ENCODE data around the gene MINDY3.
"Not testable (repeated sequence)": the region's sequence is repeated elsewhere in the genome, so short reads cannot be mapped to it uniquely, and the experiment has no call there.

Gene MINDY3

DNA sequence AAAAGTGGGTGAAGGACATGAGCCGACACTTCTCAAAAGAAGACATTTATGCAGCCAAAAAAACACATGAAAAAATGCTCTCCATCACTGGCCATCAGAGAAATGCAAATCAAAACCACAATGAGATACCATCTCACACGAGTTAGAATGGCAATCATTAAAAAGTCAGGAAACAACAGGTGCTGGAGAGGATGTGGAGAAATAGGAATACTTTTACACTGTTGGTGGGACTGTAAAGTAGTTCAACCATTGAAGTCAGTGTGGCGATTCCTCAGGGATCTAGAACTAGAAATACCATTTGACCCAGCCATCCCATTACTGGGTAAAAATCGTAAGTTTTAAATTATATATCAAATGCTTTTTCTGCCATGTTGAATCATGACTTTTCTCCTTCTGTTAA lies 85.8 kb downstream of the MINDY3 start:
- DNase-seq = not testable (repeated sequence)

DNA sequence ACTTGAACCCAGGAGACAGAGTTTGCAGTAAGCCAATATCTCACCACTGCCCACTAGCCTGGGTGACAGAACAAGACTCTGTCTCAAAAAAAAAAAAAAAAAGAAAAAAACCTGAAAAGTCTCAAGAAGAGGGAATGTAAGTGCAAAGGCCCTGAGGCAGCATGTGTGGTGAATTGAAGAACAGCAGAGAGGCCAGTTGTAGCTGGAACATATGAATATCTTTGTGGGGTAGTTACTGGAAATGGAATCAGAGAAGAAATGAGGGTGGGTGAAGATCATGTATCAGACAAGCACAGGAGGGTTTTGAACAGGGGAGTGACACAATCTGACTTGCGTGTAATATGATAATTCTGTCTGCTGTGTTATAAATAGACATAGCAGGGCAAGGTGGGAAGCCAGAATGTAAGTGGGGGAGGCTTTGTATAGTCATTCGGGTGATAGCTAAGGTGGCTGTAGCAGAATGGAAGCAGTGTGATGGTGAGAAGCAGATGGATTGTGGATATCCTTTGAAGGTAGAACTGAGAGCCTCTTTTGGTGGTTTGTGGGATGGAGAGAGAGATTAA lies 95.3 kb downstream of the MINDY3 start:
- no peak for DNase-seq

DNA sequence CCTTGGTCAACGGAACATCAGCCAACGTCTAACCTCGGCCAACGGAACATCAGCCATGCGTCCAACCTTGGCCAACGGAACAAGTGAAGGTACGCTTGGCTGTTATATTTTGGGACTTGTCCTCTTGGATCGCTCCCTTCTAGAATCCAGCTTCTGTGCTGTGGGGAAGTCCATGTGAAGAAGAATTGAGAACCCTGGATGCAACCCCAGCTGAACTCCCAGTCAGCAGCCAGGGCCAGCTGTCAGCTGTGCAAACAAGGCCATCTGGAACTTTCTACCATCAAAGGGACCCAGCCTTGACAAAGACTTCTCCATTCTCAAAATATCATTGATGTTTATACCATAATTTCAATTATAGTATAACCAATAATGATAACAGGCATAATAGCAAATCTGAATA lies 97.3 kb downstream of the MINDY3 start:
- no peak for DNase-seq

DNA sequence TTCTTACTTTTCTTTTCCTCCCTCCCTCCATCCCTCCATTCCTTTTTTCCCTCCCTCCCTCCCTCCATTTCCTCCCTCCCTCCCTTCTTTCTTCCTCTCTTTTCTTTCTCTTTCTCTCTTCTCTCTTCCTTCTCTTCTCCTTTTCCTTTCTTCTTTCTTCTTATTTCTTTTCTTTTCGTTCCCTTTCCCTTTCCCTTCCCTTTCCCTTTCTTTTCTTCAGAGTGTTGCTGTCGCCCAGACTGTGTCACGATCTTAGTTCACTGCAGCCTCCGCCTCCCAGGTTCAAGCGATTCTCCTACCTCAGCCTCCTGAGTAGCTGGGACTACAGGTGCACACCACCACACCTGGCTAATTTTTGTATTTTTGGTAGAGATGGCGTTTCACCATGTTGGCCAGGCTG lies 98.1 kb downstream of the MINDY3 start:
- not testable (repeated sequence) for DNase-seq

DNA sequence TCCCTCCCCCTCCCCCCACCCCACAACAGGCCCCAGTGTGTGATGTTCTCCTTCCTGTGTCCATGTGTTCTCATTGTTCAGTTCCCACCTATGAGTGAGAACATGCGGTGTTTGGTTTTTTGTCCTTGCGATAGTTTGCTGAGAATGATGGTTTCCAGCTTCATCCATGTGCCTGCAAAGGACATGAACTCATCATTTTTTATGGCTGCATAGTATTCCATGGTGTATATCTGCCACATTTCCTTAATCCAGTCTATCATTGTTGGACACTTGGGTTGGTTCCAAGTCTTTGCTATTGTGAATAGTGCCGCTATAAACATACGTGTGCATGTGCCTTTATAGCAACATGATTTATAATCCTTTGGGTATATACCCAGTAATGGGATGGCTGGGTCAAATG lies 99.1 kb downstream of the MINDY3 start:
- DNase-seq = not testable (repeated sequence)

DNA sequence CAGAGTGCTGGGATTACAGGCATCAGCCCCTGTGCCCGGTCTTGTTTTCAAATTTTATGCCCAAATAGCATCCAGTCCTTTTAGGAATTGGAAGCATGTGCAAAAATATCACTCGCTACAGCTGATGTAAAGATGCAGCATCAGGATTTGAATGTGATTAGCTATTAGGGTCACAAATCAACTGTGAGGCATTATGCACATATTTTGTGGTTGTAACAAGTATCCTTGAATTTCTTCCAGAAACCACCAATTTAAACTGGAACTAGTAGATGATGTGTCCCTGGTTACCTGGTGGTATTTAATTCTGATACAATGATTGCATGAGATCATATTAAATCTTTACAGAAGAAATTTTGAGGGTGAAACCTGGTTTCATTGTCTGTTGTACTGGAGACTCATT lies 99.6 kb downstream of the MINDY3 start:
- no peak for DNase-seq

DNA sequence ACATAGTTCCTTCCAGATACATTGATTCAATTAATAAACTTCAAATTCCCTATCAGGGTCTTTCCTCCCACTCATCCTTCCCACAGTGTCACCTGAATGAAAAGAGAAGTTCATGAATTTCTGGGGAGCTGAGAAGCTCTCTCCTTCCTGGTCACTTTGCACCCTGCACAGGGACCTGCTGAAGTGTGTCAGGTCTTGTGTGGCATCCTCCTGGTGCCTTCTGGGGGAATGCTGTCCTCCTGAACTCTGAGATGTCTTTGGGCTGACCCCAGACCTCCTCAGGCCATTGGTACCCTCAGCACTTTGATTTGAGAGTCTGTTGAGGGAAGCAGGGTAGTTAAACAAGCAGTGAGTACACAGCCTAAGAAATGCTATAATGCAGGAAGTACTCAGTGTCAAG lies 101.0 kb downstream of the MINDY3 start:
- DNase-seq = no peak

DNA sequence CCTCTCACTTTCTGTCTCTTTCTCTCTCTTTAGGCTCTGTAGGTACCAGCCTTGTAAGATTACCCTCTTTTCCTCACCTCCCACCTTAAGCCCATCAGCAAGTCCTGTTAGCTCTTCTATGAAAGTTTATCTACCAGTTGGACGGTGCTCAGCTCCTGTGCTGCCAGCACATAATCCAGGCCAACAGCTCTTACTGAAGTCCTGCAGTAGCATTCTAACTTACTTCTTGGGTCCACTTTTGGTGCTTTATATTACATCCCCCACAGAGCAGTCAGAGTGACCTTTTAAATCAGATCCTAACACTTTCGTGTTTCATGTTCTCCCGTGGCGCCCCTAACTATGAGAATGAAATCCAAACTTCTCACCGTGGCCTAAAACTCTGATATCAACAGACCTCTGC lies 101.7 kb downstream of the MINDY3 start:
- no peak for DNase-seq

DNA sequence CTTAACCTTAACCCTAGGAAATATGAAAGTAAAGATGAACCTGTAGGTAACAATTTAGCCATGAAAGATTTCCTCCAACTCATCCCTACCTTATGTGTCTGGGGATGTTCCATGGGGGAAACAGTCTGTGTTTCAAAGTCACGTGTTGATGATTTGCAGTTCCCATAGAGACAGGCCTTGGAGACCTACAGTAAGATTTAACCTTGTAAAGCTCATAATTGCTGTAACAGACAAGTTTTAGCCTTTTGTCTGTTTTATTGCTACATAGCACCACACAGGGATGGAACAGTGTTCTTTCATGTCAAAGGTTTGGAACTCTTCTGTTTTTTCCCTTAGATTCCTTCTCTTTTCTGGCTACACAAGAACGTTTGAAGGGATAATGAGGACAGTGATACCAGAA lies 105.4 kb downstream of the MINDY3 start:
- no peak for DNase-seq

DNA sequence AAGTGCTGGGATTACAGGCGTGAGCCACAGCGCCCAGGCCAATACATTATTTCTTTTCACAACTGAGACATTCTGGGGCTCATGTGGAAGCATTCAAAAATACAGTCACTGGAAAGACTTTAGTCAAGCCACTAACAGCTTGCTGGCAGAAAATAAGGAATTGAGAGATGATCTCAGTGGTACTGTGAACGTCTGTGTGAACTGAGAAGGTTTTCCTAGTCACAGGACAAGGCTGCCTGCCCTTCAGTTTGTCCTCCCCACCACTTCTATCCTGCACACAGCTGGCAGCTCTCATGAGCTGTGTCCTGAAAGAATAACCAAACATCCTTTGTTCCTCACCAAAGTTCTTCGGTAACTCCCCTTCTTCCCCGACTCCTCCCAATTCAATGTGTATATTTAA lies 109.3 kb downstream of the MINDY3 start:
- peak; percentile 41 for DNase-seq

DNA sequence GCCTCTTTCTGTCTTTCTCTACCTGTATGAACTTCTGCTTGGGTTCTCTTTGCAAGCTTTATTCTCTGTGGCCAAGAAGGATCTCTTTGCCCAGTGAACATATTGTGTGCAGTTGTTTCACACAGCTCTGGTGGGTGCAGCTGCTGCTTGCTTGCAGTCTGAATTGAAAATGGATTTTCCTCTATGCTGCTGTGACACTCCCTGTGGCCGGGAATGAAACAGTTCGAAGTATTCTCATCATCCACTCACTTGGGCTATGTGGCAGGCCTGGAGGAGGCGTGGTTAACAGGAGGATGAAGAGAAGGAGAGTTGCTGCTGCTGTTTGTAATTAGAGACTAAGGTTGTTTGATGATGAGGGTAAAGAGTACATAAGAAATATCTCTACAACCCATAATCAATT lies 112.2 kb downstream of the MINDY3 start:
- peak; percentile 72 for DNase-seq

DNA sequence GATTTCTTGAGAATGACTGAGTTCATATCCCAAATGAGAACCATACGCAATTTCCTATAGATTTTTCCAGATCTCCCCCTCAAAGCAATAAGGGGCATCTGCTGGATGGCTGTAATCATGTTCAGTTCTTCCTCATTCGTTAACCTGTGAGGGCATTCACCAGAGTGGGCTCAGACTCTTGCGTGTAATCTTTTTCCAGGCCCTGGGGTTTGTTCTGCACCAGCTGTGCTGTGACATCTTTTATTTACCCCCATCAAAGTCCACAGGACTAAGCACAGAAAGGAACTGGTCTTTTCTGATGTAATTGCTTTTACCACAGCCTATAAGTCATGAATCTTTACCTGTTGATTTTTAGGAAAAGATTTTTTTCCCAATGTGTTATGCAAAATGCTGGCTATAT lies 112.7 kb downstream of the MINDY3 start:
- DNase-seq = no peak

DNA sequence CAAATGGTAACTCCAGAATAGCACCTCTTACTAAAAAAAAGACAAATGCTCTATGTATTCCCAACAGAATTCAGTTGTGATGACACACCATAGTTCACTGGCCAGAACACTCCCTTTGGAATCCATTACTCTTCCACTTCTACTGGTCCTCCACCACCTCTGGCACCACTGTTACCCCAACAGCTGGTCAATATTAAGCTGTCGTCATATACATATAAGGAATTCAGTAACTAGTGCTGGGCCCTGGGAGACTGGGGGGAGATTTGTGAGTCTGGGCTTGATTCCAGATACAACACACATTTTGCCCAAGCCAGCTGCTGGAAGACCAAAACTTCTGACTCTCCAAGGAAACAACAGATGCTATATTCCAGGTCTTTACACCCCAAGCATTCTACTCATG lies 114.6 kb downstream of the MINDY3 start:
- peak; percentile 89 for DNase-seq

DNA sequence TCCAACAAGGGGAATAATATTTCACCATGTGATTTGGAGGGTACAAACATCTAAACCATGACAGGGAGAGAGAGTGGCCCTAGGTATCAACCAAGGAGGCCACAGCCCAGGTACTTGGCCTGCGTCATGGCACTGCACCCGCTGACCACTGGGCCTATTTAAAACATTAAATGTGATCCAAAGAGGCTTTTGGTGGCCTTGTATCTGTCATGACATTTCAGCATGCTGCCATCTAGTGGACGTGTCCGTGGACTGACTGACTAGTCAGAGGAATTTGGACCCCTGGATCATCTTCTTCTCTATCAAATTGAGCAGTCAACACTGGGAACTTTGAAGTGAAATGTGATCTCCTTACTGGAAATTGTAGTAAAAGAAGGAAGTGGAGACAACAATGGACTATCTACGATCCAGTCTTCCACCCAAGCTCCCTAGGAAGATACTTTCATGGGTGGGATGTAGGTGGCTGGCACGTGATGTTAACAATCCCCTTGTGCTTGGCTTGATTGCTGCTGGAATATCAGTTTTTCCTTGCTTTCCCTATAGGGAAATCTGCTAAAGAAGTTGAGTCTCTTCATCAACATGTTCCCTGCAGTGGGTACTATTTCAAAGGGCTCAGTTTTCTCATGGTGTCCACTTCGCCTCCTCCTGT lies 116.0 kb downstream of the MINDY3 start:
- no peak for DNase-seq

DNA sequence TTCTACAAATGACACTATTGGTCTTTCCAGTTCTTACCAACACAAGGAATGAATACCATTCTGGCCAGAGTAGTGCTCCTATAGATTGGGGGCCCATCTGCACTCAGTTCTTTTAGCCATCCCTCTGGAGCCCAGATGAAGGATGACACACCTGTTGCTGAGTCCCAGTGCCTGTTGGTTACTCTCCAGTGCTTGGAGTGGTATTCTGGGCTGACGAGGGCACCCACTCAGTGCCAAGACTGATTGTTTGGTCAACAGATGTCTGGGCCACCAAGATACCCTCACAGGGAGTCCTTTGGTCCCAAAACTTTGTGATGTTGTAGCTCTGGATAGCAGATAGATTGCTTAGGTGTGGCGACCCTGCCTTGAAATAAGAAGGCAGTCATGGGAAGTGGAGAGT lies 116.9 kb downstream of the MINDY3 start:
- DNase-seq = no peak

DNA sequence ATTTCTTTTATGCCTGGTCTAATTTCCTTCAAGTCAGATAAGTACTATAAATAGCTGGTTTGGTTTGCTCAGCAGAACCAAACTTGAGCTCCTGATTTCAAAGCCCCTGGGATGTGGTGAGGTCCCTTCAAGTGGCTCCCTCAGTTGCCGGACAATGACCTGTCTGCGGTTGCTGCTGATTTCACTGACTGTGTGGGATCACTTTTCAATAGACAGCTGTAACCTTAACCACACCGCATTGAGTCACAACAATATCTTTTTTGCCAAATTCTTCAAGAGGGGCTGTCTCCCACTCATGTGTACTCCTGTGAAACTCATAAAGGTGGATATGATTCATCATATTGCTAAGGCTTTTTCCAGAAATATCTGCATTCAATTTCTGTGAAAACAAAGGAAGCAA lies 117.5 kb downstream of the MINDY3 start:
- DNase-seq = no peak

DNA sequence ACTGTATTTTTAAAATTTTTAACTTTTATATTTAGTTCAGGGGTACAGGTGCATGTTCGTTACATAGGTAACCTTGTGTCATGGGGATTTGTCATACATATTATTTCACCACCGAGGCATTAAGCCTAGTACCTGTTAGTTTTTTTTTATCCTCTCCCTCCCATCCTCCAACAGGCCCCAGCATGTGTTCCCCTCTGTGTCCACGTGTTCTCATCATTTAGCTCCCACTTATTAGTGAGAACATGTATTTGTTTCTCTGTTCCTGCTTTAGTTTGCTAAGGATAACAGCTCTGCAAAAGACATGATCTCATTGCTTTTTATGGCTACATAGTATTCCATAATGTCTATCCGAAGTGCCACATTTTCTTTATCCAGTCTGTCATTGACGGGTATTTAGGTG lies 118.2 kb downstream of the MINDY3 start:
- DNase-seq = no peak

DNA sequence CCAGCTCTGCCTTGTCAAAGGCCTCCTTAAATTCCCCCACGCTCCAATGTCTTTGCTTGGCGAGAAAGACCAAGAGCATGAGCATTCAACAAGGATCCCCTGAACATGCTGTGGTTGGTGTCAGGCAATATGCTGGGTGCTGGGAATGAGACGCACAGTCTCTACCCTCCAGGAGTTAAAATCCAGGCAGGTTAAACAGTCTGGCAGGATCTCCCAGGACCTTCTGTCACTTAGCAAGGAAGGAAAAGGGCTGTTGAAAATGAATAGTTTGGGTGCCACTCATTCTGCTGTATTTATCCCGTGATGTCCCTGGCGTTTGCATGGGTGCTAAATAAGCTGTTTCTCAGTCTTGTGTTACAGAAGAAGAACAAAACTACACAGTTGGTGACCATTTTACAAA lies 118.7 kb downstream of the MINDY3 start:
- no peak for DNase-seq

DNA sequence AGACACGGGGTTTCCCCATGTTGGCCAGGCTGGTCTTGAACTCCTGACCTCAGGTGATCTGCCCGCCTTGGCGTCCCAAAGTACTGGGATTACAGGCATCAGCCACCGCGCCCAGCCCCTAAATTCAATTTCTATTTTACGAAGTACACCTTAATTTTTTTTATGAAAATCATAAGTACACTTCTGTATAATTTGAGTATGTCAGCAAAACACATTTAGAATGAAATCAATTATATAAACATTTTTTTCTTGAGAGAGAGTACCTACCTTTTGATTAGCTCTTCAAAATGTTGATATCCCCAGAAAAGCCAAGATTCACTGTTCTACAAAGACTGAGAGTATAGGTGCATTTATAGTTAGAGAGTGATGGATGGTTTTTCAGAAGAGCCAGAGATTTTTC lies 120.0 kb downstream of the MINDY3 start:
- DNase-seq = no peak

DNA sequence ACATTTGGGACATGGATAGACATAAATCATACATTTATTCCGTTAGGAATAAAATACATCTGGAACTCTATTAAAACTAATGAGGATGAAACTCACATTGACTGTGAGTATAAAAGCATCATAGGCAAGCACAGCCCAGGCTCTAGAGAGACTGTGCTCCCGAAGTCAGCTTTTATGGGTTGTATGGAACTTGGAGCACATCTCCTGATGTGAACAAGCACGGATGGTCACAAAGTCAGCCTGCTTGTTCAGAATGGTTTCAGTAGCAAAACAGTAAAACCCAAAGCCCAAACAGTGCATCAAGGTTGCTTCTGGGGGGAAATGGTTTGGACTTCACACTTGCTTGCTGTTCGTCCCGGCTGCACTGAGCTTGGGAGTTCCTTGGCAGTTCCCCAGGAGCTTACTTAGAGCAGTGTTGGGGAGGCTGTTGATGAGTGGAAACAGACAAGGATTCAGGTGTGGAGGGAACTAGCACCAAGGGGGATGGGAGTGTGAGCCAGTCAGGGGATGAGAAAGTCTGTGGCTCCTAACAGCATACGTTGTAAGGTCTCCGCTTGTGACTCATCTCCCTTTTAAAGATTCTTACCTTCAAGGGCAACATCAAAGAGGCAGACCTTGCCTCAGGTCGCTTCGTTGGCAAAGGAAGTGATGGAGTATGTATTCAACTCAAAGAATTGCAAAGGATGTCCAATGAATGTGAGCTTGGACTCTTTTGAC lies 120.9 kb downstream of the MINDY3 start:
- DNase-seq = peak; percentile 78

DNA sequence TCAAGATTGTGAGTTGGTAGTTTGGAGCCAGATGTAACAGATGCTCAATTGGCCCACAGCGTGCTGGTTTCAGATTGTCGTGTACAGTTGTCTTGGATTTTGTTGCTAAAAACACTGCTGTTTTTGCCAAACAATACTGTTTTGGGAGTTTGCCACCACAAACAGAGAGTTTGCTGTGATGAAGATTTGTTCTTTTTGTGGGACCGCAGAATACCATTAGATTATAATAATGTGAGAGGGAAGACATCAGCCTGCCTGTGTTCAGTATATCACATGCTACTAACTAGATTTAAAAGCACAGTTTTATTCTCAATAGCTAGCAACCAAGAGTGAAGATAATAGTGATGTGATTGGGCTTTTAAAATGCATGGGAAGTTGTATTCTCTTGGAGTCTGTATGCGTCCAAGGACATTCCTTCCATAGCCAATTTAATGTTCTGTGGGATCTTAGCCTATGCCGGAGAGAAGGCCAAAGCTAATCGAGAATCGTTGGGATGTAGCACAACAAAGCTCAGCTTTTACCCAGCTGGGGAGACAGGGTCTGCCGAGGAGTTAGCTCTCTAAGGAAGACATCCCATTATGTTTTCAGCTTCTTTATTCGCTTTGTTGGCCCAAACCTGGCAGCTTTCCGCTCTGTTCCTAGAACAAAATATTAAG lies 121.9 kb downstream of the MINDY3 start:
- peak; percentile 85 for DNase-seq

DNA sequence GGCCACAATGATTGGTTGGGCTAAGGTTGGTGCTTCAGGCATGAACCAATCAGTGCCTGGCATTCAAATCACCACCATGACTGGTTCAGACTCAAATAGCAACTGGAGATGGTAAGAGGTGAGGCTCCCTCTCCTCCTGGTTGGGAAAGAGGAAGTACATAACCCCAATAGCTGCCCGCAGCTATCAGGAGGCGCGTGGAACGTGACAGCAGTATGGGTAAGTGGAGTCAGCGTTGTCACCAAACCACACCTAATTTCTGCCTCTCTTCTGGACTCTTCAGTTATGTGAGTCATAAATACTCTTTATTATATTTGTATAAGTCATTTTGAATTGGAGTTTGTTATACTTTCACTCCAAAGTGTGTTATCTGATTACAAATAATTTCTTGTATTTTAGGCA lies 122.7 kb downstream of the MINDY3 start:
- peak; percentile 48 for DNase-seq

DNA sequence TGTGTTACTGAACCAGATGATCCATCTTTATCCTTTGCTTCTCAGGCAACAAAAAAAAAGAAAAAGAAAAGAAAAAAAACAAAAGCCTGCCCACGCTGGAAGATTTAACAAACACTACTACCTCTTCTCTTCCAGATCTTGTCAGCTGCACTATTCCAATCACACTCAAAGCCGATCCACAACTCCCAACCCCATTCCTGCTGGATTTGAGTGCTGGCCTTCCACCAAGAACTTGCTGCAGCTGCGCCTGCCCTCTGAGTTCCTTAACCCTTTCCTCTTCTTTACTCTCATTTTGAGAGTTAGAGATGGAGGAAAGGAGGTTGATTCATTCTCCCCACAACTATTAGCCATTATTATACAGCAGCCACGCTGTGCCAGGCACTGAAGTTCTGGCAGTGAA lies 124.5 kb downstream of the MINDY3 start:
- DNase-seq = peak; percentile 92

DNA sequence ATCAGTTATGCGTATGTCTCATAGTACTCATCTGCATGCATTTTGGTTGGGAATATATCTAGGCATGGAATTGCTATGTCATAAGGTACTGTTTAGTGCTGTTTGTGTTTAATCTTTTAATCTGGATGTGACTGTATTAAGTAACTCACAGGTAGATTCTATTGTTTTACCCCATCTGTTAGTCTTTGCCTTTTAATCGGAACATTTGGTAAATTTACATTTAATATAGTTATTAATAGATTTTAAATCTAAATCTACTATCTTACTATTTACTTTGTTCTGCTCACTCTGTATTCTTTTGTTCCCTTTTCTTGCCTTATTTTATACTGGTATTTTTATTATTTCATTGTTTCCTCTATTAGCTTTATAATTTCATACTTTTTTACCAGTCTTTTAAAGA lies 130.0 kb downstream of the MINDY3 start:
- DNase-seq = no peak

All from right hindlimb (tissue), 1 donor.